Measurements from ENCODE around the gene GVQW3.
"Not testable (repeated sequence)": the region's sequence is repeated elsewhere in the genome, so short reads cannot be mapped to it uniquely, and the experiment has no call there.

GVQW3 gene

GRCh38 chr11:76397383-76397782 is 16.3 kb downstream of the GVQW3 start:
- no peak for DNase-seq (ENCODE audit: low read depth, low spot score)
- H3K4me3 ChIP-seq (ENCODE audit: insufficient read length, low read depth) = no peak overlapping the region
- no peaks in the 10 kb centered on the region for H3K27me3 ChIP-seq (ENCODE audit: insufficient read depth, insufficient read length)
- H3K9me3 ChIP-seq (ENCODE audit: insufficient read depth, low read length) = no peaks in the 10 kb centered on the region
- H3K4me1 ChIP-seq (ENCODE audit: insufficient read depth, insufficient read length) = no peaks in the 10 kb centered on the region
- no peaks in the 10 kb centered on the region for H3K36me3 ChIP-seq (ENCODE audit: insufficient read depth, insufficient read length, low read length)
- TF ChIP-seq ZNF274 (IDR thresholded peaks at IDR 0.05; ENCODE audit: low read depth, low read length) (no peak), YY1 (IDR thresholded peaks at IDR 0.05; ENCODE audit: insufficient read depth, insufficient read length) (no peak), SUZ12 (IDR thresholded peaks at IDR 0.05; ENCODE audit: extremely low read depth, insufficient read depth, insufficient read length) (no peak)
- no peak overlapping the region for H3K9ac ChIP-seq (ENCODE audit: insufficient read length, low read depth)

DNA sequence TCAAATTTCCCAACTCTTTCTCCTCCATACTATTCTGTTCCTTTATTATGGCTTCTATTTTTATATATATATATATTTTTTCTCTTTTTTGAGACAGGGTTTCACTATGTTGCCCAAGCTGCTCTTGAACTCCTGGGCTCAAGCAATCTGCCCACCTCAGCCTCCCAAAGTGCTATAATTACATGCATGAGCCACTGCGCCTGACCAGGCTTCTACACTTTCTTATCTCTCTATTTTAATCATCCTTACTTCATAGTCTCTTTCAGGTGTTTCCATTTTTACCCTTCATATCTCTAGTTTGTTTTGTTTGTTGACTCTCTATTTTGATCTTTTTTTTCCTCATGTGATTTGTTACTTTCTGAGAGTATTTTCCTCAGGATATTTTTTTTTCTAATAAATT is 19.8 kb downstream of the GVQW3 start:
- H3K36me3 ChIP-seq (ENCODE audit: insufficient read depth, insufficient read length, low read length) = no peaks in the 10 kb centered on the region

DNA sequence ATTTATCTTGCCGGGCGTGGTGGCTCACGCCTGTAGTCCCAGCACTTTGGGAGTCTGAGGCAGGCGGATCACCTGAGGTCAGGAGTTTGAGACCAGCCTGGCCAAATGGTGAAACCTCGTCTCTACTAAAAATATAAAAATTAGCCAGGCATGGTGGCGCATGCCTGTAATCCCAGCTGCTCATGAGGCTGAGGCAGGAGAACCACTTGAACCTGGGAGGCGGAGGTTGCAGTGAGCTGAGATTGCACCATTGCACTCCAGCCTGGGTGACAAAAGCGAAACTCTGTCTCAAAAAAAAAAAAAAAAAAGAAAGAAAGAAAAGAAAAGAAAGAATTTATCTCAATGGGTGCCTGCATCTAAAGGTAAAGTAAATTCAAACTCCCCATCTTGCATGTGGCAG is 20.4 kb downstream of the GVQW3 start:
- not testable (repeated sequence) for H3K4me3 ChIP-seq (ENCODE audit: insufficient read length, low read depth); H3K4me1 ChIP-seq (ENCODE audit: insufficient read depth, insufficient read length); H3K9me3 ChIP-seq (ENCODE audit: insufficient read depth, low read length); H3K27me3 ChIP-seq (ENCODE audit: insufficient read depth, insufficient read length); H3K9ac ChIP-seq (ENCODE audit: insufficient read length, low read depth); H3K36me3 ChIP-seq (ENCODE audit: insufficient read depth, insufficient read length, low read length); DNase-seq (ENCODE audit: low read depth, low spot score)

More for the DNA sequence above, 19.8 kb downstream of the GVQW3 start:
- no peak for DNase-seq (ENCODE audit: low read depth, low spot score)
- H3K9ac ChIP-seq (ENCODE audit: insufficient read length, low read depth) = no peak overlapping the region
- no peak for TF ChIP-seq YY1 (IDR thresholded peaks at IDR 0.05; ENCODE audit: insufficient read depth, insufficient read length)
- no peak for TF ChIP-seq SUZ12 (IDR thresholded peaks at IDR 0.05; ENCODE audit: extremely low read depth, insufficient read depth, insufficient read length)
- no peaks in the 10 kb centered on the region for H3K27me3 ChIP-seq (ENCODE audit: insufficient read depth, insufficient read length)
- H3K4me3 ChIP-seq (ENCODE audit: insufficient read length, low read depth) = no peak overlapping the region
- no peaks in the 10 kb centered on the region for H3K4me1 ChIP-seq (ENCODE audit: insufficient read depth, insufficient read length)
- H3K9me3 ChIP-seq (ENCODE audit: insufficient read depth, low read length) = no peaks in the 10 kb centered on the region

DNA sequence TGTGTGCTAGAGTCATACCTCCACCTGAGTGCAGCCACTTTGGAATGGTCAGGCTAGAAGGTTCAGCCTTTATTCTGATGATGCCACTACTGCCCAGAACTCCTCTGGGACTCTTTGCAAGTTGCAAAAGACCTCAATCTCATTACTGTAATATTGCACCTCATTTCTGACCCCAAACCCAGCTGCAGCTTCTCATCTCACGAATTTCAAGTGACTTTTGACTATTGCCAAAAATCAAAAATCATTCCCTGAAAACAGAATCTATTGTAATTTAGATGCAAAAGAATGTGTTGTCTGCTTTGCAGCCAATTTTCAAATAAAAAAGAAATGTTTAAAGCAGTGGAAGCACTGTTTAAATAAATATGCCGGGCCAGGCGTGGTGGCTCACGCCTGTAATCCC is 25.2 kb downstream of the GVQW3 start:
- H3K4me3 ChIP-seq (ENCODE audit: insufficient read length, low read depth) = no peak overlapping the region
- no peaks in the 10 kb centered on the region for H3K36me3 ChIP-seq (ENCODE audit: insufficient read depth, insufficient read length, low read length)
- H3K9ac ChIP-seq (ENCODE audit: insufficient read length, low read depth) = no peak overlapping the region
- no peak for DNase-seq (ENCODE audit: low read depth, low spot score)
- no peaks in the 10 kb centered on the region for H3K4me1 ChIP-seq (ENCODE audit: insufficient read depth, insufficient read length)
- no peaks in the 10 kb centered on the region for H3K27me3 ChIP-seq (ENCODE audit: insufficient read depth, insufficient read length)
- H3K9me3 ChIP-seq (ENCODE audit: insufficient read depth, low read length) = no peaks in the 10 kb centered on the region
- no peak for TF ChIP-seq YY1 (IDR thresholded peaks at IDR 0.05; ENCODE audit: insufficient read depth, insufficient read length)
- TF ChIP-seq ZNF274 (IDR thresholded peaks at IDR 0.05; ENCODE audit: low read depth, low read length) = no peak
- no peak for TF ChIP-seq SUZ12 (IDR thresholded peaks at IDR 0.05; ENCODE audit: extremely low read depth, insufficient read depth, insufficient read length)

- H3K9ac ChIP-seq (ENCODE audit: insufficient read length, low read depth) = no peak overlapping the region
- no peaks in the 10 kb centered on the region for H3K36me3 ChIP-seq (ENCODE audit: insufficient read depth, insufficient read length, low read length)
- H3K9me3 ChIP-seq (ENCODE audit: insufficient read depth, low read length) = no peaks in the 10 kb centered on the region
- no peak for TF ChIP-seq SUZ12 (IDR thresholded peaks at IDR 0.05; ENCODE audit: extremely low read depth, insufficient read depth, insufficient read length)
- TF ChIP-seq ZNF274 (IDR thresholded peaks at IDR 0.05; ENCODE audit: low read depth, low read length) = no peak
- no peak for TF ChIP-seq YY1 (IDR thresholded peaks at IDR 0.05; ENCODE audit: insufficient read depth, insufficient read length)
- H3K4me3 ChIP-seq (ENCODE audit: insufficient read length, low read depth) = no peak overlapping the region
- no peaks in the 10 kb centered on the region for H3K4me1 ChIP-seq (ENCODE audit: insufficient read depth, insufficient read length)
- DNase-seq (ENCODE audit: low read depth, low spot score) = no peak
- H3K27me3 ChIP-seq (ENCODE audit: insufficient read depth, insufficient read length) = no peaks in the 10 kb centered on the region
These were observed 27.2 kb downstream of the GVQW3 start for GRCh38 chr11:76408171-76408965.

- H3K4me3 ChIP-seq (ENCODE audit: insufficient read length, low read depth) = no peak overlapping the region
- H3K9me3 ChIP-seq (ENCODE audit: insufficient read depth, low read length) = no peaks in the 10 kb centered on the region
- no peak for TF ChIP-seq YY1 (IDR thresholded peaks at IDR 0.05; ENCODE audit: insufficient read depth, insufficient read length)
- TF ChIP-seq ZNF274 (IDR thresholded peaks at IDR 0.05; ENCODE audit: low read depth, low read length) = no peak
- no peak for TF ChIP-seq SUZ12 (IDR thresholded peaks at IDR 0.05; ENCODE audit: extremely low read depth, insufficient read depth, insufficient read length)
- no peaks in the 10 kb centered on the region for H3K36me3 ChIP-seq (ENCODE audit: insufficient read depth, insufficient read length, low read length)
- no peak overlapping the region for H3K9ac ChIP-seq (ENCODE audit: insufficient read length, low read depth)
- no peaks in the 10 kb centered on the region for H3K27me3 ChIP-seq (ENCODE audit: insufficient read depth, insufficient read length)
- DNase-seq (ENCODE audit: low read depth, low spot score) = no peak
- H3K4me1 ChIP-seq (ENCODE audit: insufficient read depth, insufficient read length) = no peaks in the 10 kb centered on the region
These were observed 29.8 kb downstream of the GVQW3 start for GRCh38 chr11:76410851-76411357.

DNA sequence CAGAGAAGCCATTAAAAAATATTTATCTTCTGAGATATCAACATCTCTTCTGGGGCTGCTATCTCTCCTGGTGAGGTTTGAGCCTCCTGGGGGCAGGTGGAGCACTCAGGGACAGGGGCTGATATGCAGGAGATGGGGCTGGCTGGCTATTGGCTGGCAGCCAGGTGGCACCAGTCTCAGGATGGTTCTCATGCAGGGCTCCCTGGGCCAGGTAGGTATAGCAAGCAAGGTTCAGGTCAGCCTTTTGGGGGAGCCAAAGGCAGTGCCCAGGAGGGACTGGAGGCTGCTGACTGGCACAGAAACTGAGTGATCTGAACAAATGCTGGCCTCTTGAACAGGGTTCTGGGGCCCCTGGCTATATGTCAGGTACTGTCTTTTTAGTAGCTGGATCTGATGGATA is 34.0 kb downstream of the GVQW3 start:
- Histone ChIP-seq H3K4me3 (ENCODE audit: insufficient read length, low read depth) (no peak overlapping the region), H3K4me1 (ENCODE audit: insufficient read depth, insufficient read length) (no peaks in the 10 kb centered on the region), H3K27me3 (ENCODE audit: insufficient read depth, insufficient read length) (no peaks in the 10 kb centered on the region), H3K9ac (ENCODE audit: insufficient read length, low read depth) (no peak overlapping the region), H3K36me3 (ENCODE audit: insufficient read depth, insufficient read length, low read length) (no peaks in the 10 kb centered on the region), H3K9me3 (ENCODE audit: insufficient read depth, low read length) (no peaks in the 10 kb centered on the region)
- TF ChIP-seq ZNF274 (IDR thresholded peaks at IDR 0.05; ENCODE audit: low read depth, low read length) = no peak
- no peak for TF ChIP-seq YY1 (IDR thresholded peaks at IDR 0.05; ENCODE audit: insufficient read depth, insufficient read length)
- TF ChIP-seq SUZ12 (IDR thresholded peaks at IDR 0.05; ENCODE audit: extremely low read depth, insufficient read depth, insufficient read length) = no peak
- no peak for DNase-seq (ENCODE audit: low read depth, low spot score)
